Thymus (tissue), 11 donors: ENCODE measurements around the gene MFF. TPM values are rescaled to one million over a fixed set of nuclear protein-coding genes. Genes with fewer than 3 reads are reported as not detected.

ENCODE experiments used
- DNase-seq, 9 donors: peaks; one replicate each; pipeline ENCODE4 v3.0.0-alpha.2; 2013; ENCODE audit warnings: low spot score in 9 of 9, low read depth in 6 of 9, missing footprints in 1 of 9
- H3K27ac ChIP-seq, 2 donors: one replicate each; pipeline ENCODE4 v1.5.1; 2013; ENCODE audit warnings: control low read depth in 1 of 2, low read depth in 1 of 2, low read length in 1 of 2, mild to moderate bottlenecking in 1 of 2, moderate library complexity in 1 of 2
- H3K27me3 ChIP-seq, 2 donors: one replicate each; pipeline ENCODE4 v1.5.1; 2013; ENCODE audit warnings: low read length in 1 of 2; ENCODE audit not compliant: control insufficient read depth in 2 of 2, insufficient read depth in 1 of 2
- H3K36me3 ChIP-seq, 2 donors: one replicate each; pipeline ENCODE4 v1.5.1; 2013; ENCODE audit warnings: low read length in 1 of 2, mild to moderate bottlenecking in 1 of 2, moderate library complexity in 1 of 2; ENCODE audit not compliant: control insufficient read depth in 2 of 2, insufficient read depth in 2 of 2
- H3K4me1 ChIP-seq, 2 donors: one replicate each; pipeline ENCODE4 v1.5.1; 2013; ENCODE audit warnings: low read length in 2 of 2; ENCODE audit not compliant: control insufficient read depth in 2 of 2, insufficient read depth in 2 of 2
- H3K4me3 ChIP-seq, 2 donors: one replicate each; pipeline ENCODE4 v1.5.1; 2013; ENCODE audit warnings: low read length in 2 of 2, control low read depth in 1 of 2, mild to moderate bottlenecking in 1 of 2
- H3K9me3 ChIP-seq, 2 donors: one replicate each; pipeline ENCODE4 v1.5.1; 2013; ENCODE audit warnings: low read length in 1 of 2, mild to moderate bottlenecking in 1 of 2; ENCODE audit not compliant: control insufficient read depth in 2 of 2, insufficient read depth in 1 of 2
- WGBS: extraction: QIAGEN DNeasy Blood & Tissue Kit; methylation state at CpG from one replicate; pipeline ENCODE4 v1.1.7; 2013; 5-methylcytosine and 5-hydroxymethylcytosine counted together
- polyA plus RNA-seq: library from polyadenylated mRNA; stranded (reverse); fragments of 200-250 nt; gene quantifications from one replicate; pipeline ENCODE4 v1.2.3, GENCODE V29; 2013
- total RNA-seq: library from RNA; stranded (reverse); fragments of 120-200 nt; gene quantifications from one replicate; pipeline ENCODE4 v1.2.4, GENCODE V29; 2013
- donor health status: healthy.

Gene MFF
- total and polyA plus RNA-seq, 2 donors, result 92.5 to 118 TPM

GRCh38 chr2:227389661-227390060 is 64.6 kb downstream of the MFF start:
- Histone ChIP-seq H3K27me3 (no peaks in the 10 kb centered on the region), H3K9me3 (peaks cover 0 to 5% of the 10 kb centered on the region in 2 donors), H3K36me3 (no peaks in the 10 kb centered on the region), H3K4me1 (no peaks in the 10 kb centered on the region), H3K27ac (no peak overlapping the region), H3K4me3 (no peak overlapping the region)
- WGBS, result 98% methylated on average over 7 of the region's 7 CpGs
- no peak for DNase-seq

DNA sequence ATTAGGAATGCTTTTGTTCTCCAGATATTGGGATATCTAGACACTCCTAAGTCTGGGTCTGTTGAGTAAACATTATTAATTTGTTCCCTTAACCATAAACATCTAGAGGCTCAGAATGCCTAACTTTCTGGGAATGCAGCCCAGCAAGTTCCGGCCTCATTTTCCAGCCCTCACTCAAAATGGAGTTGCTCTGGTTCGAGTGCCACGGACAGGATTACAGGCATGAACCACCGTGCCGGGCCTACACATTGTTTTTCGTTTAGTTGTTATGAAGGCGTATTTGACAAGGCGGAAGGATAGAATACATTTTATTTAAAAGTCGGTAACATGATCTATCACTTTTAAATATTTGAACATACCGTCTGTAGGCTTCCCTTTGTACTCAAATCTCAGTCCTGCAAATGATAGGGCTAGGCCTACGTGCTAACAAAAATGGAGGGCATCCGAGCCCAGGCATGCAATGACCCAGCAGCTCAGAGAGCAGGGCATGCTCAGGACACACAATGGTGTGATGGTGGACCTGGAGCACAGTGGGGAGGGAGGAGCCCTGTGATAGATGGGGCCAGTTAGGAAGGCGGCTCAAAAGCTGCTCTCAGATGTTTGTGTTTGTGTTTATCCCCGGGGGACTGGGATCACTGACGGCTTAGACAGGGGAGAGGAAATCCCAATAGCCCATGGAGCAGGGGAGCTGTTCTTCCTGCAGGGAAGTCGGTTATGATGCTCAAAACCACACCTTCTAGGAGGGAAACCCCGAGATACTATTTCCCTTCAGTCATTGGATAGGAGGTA is 65.6 kb downstream of the MFF start:
- Histone ChIP-seq H3K9me3 (peaks cover 0 to 5% of the 10 kb centered on the region in 2 donors), H3K4me3 (no peak overlapping the region), H3K4me1 (no peaks in the 10 kb centered on the region), H3K27ac (no peak overlapping the region), H3K27me3 (no peaks in the 10 kb centered on the region), H3K36me3 (no peaks in the 10 kb centered on the region)
- DNase-seq, result no peak
- WGBS, result 91% methylated on average over 17 of the region's 17 CpGs

DNA sequence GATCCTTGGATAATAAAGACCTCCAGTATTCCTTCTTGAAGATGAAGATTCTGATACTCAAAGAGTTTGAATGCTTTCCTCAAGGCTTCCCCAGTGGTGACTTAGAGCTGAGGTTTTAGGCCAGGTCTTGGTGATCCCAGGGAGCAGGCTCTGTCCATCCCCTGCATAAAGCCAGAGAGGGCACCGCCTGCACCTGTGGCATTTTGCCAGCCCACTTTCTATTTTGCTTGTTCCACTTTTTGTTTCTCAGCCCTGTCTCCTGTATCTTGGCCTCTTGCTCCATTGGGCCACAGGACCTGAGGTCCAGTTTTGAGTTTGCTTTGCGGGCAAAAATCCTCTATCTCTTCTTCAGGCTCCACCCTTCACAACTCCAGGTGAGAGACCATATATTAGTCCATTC is 69.3 kb downstream of the MFF start:
- WGBS, result 74% methylated on average over 2 of the region's 2 CpGs
- Histone ChIP-seq H3K9me3 (no peaks in the 10 kb centered on the region), H3K27me3 (no peaks in the 10 kb centered on the region), H3K27ac (no peak overlapping the region), H3K36me3 (no peaks in the 10 kb centered on the region), H3K4me1 (no peaks in the 10 kb centered on the region), H3K4me3 (no peak overlapping the region)
- DNase-seq, result no peak

- Histone ChIP-seq H3K36me3 (no peaks in the 10 kb centered on the region), H3K27ac (no peak overlapping the region), H3K4me1 (no peaks in the 10 kb centered on the region), H3K27me3 (no peaks in the 10 kb centered on the region), H3K9me3 (no peaks in the 10 kb centered on the region), H3K4me3 (no peak overlapping the region)
- no peak for DNase-seq
- WGBS, result 63% methylated on average over 1 of the region's 1 CpG
These were observed 70.5 kb downstream of the MFF start for GRCh38 chr2:227395556-227395955.

- Histone ChIP-seq H3K9me3 (no peaks in the 10 kb centered on the region), H3K36me3 (no peaks in the 10 kb centered on the region), H3K27me3 (no peaks in the 10 kb centered on the region), H3K4me1 (no peaks in the 10 kb centered on the region), H3K4me3 (no peak overlapping the region), H3K27ac (no peak overlapping the region)
- no peak for DNase-seq
- 12% methylated on average over 4 of the region's 4 CpGs for WGBS
These were observed 72.5 kb downstream of the MFF start for GRCh38 chr2:227397562-227397961.

DNA sequence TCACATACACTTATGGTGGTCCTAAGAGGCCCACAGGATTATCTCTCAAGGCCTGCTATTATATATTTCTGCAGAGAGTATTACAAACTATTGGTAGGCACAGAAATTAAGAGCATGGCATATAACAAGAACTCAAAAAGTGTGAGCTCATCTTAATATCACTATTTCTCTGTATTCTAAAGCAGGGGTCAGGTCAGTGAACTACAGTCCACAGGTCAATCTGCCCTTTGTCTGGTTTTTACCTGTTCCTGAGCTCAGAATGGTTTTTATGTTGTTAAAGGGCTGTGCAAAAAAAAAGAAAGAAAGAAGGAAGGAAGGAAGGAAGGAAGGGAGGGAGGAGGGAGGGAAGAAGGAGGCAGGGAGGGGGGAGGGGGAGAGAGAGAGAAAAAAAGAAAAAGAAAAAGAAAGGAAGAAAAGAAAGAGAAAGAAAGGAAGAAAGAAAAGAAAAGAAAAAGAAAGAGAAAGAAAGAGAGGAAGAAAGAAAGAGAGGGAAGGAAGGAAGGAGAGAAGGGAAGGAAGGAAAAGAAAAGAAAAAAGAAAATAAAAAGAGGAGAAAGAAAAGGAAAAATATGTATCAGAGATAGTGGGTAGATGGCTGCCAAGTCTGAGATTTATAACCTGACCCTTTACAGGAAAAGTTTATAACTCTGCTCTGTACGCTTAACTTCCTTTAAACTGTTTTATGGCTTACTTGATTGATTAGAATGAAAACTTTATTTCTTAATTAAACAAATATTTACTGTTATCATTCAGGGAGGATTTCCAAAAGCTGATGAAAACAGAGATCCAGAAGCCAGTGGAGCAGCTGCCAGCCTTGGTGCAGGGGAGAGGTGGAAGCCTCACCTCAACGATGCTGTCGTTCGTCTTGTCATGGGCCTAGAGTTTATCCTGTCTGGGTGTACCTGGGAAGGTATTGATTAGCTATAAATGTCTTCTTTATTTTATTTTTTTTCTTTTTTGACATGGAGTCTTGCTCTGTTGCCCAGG is 73.9 kb downstream of the MFF start:
- Histone ChIP-seq H3K4me1 (no peaks in the 10 kb centered on the region), H3K27ac (no peak overlapping the region), H3K27me3 (no peaks in the 10 kb centered on the region), H3K9me3 (no peaks in the 10 kb centered on the region), H3K4me3 (no peak overlapping the region), H3K36me3 (no peaks in the 10 kb centered on the region)
- DNase-seq, result no peak
- WGBS, result 96% methylated on average over 4 of the region's 4 CpGs

- no peaks in the 10 kb centered on the region for H3K36me3 ChIP-seq
- H3K4me1 ChIP-seq, result no peaks in the 10 kb centered on the region
- DNase-seq, result no peak
- no peak overlapping the region for H3K4me3 ChIP-seq
- WGBS, result 57% methylated on average over 2 of the region's 2 CpGs
- H3K27me3 ChIP-seq, result no peaks in the 10 kb centered on the region
- no peaks in the 10 kb centered on the region for H3K9me3 ChIP-seq
- H3K27ac ChIP-seq, result no peak overlapping the region
These were observed 76.5 kb downstream of the MFF start for GRCh38 chr2:227401550-227401949.

GRCh38 chr2:227402321-227402720 is 77.3 kb downstream of the MFF start:
- Histone ChIP-seq H3K27me3 (no peaks in the 10 kb centered on the region), H3K36me3 (no peaks in the 10 kb centered on the region), H3K27ac (no peak overlapping the region), H3K4me1 (no peaks in the 10 kb centered on the region), H3K9me3 (no peaks in the 10 kb centered on the region), H3K4me3 (no peak overlapping the region)
- DNase-seq, result no peak

GRCh38 chr2:227402959-227403358 is 77.9 kb downstream of the MFF start:
- H3K4me1 ChIP-seq, result no peaks in the 10 kb centered on the region
- no peaks in the 10 kb centered on the region for H3K27me3 ChIP-seq
- no peak for DNase-seq
- H3K36me3 ChIP-seq, result no peaks in the 10 kb centered on the region
- 67% methylated on average over 4 of the region's 4 CpGs for WGBS
- no peak overlapping the region for H3K27ac ChIP-seq
- no peaks in the 10 kb centered on the region for H3K9me3 ChIP-seq
- no peak overlapping the region for H3K4me3 ChIP-seq
